Hepatic stellate cell (primary cell): ENCODE measurements around the gene MBTPS1.
A peak's percentile ranks its signal among the peaks of the same experiment; 100 is the strongest.
"Not testable (repeated sequence)": the region's sequence is repeated elsewhere in the genome, so short reads cannot be mapped to it uniquely, and the experiment has no call there.

Source experiments
- DNase-seq: peaks from one replicate; pipeline ENCODE4 v3.0.0; 2011; ENCODE audit warnings: low spot score

The MBTPS1 gene

DNA sequence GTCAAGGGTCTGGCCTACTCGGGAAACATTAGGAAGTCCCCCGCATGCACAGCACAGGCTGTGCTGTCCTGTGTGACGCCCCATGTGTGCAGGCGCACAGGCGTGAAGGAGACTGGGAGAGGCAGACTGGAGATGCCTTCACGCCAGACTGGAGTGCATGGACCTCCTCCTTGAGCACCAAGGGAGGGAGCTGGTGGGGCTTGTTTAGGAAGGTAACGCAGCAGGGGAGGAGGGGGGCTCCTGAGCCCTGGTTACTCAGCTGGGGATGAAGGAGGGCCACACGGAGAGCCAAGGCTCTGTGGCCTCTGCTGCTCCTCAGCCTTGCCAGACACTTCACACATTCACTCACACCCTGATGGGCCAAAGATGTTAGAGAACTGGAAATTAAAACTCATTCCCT is 20.5 kb upstream of the MBTPS1 start:
- DNase-seq = no peak

DNA sequence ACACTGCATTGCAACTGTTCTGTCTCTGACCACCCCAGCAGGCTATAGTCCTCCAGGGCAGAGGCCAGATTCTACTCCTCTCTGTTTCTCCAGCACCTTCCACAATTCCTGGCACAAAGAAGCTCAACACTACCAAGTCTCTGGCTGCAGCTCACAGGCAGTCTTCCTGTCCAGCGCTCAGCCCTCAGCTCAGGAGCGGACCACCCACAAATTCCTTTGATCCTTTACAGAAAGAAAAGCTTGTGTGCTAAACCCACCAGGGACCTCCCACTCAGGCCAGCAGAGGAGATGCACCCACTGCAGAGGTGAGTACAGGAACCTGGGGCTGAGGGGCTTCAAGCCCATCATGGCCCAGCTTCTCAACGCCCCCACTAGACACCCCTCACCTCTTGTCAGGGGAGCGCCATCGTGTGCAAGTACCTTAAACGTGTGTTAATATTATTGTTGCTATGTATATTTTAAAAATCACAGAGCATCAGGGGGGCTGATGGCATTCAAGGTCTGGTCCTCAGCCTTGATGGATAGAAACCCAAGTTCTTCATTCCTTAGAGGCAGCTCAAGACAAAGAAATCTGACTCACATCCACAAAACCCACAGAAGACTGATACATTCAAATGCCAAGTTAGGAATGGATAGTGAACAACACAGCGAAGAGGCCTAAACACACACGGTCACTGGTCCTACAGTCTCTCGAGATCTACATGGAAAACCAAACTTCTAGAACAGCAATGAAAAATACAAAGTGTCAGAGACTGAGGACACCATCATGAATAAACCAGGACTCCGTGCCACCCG is 19.8 kb upstream of the MBTPS1 start:
- DNase-seq = no peak

DNA sequence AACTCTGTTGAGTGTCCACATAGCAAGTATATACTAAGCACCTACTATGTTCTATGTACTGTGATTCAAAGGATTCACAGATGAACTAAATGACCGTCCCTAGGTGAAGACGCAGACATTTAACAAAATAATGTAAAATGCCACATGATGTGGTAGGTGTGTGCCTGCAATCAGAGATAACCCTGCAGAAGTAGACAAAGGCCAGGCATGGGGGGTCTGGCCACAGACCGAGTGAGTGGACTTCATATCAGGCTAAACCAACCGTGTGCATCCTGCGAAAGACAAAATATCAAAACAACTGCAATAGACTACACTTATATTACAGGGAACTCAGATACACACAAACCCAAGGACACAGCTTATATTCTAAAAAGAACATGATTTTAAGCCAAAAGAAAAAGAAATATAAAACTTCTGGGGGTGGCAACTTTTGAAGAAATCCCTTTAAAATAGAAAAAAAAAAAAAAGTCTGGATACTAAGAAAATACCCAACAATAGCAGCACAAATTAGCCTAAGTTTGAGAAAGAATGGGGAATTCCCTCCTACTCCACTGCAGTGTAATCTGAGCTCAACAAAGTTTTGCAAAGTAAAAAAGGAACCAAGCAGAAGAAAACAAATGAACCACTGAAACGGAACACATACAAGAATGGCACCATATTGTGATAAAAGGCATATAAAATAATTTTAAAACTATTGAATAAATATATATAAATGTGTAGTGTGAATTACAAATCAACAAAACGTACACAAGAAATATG is 16.0 kb upstream of the MBTPS1 start:
- no peak for DNase-seq

DNA sequence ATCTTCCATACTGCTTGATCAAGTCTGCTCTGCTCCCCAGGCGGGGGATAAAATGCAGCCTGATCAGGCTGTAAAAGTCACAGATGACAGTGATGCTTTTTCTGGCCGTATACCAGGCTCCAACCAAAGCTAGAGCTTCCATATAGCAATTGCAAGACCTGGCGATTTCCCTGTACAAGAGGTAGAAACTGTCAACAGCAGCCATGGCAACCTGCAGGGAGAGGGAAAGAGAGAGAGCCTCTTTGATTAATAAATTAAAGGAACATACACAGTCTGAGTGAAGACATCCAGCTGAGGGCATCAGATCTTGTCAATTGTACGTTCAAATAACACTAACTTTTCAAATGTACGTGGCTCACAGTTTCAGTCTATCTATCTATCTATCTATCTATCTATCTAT is 14.4 kb upstream of the MBTPS1 start:
- DNase-seq = no peak

DNA sequence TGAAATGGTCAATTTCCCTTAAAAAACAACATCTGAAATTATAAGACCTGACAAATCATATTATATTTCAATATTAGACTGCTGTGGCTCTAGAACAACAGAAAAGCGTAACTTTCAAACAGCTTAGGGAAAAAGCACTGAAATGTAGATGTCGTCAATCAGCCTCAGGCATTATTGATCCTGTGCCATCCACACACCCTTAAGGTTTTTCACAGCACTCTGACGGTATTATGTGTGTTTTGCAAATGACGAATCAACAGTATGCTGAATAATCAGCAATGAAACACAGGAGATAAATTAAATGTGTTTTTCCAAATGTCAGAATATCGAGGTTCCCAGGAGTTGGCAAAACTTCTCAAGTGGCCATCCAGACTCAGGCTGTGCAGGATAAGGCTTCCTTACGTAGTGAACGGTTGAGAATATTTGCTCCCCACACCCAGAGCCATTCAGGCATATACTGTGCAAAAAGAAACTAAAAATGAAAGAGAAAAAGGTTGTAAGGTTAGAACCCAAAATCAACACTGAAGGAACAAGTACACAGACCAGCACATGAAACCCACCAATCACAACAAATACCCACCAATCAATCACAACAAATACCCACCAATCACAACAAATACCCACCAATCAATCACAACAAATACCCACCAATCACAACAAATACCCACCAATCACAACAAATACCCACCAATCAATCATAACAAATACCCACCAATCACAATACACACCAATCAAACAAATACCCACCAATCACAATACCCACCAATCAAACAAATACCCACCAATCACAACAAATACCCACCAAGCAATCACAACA is 7.7 kb upstream of the MBTPS1 start:
- no peak for DNase-seq

DNA sequence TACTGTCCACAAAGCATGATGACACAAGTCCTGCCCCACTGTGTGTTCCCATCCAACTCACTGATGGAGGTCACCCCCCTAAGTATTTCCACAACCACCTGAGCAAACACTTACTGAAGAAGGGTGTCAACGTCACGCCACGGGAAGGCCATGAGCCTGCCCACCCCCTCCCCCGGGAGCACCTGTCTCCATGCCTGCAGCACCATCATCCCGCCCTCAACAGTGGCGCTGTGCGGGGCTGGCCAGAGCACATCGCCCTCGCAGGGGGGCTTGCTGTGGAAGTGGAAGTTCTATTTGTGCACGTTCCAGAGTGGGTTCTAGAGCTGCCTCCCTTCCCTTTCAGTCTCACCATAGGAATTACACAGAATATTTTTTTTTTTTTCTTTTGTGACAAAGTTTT is 4.3 kb upstream of the MBTPS1 start:
- no peak for DNase-seq

DNA sequence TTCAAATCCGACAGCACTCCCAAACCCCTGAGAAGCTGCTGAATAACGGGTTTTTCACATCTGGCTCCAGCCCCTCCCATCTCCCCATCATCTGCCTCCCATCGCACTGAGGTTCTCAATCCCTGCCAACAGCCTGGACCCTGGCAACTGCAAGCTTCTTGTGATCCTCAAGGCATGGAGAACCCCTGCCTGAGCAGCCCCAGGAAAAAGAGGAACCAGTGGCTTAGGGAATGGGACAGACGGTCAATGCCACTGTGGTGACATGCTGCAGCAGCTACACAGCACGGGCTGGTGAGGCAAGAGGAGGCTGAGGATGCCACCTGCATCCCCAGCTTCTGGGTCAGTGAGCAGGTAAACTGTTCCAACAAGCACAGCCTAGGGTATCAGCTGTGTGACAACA is 3.3 kb upstream of the MBTPS1 start:
- DNase-seq = no peak

DNA sequence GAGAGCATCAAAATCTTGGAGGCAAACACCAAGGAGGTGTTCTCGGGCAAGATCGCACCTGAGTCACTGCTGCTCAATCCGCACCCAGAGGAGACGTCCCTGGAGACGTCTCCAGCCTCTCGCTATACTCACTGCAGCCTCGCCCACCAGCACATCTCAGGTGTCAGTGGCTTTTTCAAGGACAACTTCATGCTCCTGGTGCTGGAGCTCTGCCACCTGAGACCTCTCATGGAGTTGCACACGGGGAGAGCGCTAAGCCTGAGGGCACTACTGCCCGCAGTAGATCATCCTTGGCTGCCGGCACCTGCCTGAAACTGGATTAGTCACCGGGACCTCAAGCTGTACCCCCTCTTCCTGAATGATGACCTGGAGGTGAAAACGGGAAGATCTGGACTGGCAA is 2.6 kb upstream of the MBTPS1 start:
- DNase-seq = no peak

DNA sequence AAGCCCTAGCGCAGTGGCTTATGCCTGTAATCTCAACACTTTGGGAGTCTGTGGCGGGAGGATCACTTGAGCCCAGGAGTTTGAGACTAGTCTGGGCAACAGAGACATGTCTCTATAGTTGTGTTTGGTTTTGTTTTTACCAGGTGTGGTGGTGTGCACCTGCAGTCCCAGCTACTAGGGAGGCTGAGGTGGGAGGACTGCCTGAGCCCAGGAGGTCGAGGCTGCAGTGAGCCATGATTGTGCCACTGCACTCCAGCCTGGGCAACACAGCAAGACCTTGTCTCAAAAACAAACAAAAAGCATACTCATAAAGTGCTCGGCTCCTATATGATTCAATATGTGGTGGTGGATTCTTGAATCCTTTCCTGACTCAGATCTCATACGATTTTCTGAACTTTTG is 1.6 kb upstream of the MBTPS1 start:
- not testable (repeated sequence) for DNase-seq

DNA sequence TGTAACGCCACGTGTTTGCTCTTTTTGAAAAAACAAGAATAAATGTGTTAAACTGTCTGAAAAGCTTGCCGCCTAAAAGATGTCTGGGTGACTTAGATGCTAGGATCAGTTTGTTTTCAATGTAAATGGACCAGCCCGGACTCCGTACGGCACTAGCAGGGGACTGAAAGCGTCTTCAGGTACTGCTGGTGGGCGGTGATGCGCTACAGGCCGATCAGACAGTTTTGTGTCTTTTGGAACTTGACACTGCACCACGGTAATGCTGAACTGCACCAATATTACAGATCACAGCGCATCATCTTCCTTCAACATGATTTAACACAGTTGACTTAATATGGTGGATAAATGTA is 727 bp upstream of the MBTPS1 start:
- no peak for DNase-seq

DNA sequence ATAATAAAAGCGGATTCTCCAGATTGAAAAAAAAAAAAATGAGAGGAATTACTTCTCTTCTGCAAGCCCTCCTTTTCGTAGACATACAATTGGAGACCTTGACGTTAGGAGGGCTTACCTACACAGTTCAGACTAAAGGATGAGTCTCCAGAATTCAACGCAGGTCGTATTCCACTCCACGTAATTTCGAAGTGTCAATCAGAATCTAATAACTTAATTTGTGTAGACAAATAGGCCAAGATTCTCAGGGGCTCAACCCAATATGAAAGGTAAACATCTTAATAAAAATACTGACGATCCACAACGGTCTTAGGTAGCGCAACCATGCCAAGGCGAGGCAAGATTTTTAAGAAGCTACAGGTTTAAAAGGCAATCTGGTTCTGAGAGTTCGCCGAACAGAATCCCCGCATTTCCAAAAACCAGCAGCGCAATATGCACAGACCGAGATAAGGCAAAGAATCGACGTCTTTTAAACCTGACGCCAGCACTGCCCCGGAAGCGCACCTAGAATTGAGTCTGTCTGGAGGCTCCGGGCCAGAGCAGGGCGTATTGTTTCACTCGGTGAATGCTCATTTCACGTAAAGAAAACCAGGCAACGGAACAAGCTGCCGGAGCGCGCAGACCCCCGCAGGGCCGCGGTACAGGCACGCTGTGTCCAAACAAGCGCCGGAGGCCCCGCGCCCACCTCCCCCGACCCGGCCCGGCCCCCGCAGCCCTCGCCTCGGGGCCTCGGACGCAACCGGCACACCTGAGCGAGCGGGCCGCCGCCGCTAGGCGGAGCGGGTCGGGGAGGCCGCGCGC is 623 bp downstream of the MBTPS1 start:
- DNase-seq = peak; percentile 27

DNA sequence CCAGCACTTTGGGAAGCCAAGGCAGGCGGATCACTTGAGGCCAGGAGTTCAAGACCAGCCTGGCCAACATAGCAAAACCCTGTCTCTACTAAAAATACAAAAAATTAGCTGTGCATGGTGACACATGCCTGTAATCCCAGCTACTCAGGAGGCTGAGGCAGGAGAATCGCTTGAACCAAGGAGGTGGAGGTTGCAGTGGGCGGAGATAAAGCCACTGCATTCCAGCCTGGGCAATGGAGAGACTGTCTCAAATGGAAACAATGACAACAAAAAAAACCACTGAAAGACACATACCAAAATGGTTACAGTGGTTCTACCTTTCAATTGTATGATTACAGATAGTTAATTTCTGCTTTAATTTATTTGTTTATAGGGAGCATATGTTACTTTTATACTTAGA is 4.8 kb downstream of the MBTPS1 start:
- not testable (repeated sequence) for DNase-seq

DNA sequence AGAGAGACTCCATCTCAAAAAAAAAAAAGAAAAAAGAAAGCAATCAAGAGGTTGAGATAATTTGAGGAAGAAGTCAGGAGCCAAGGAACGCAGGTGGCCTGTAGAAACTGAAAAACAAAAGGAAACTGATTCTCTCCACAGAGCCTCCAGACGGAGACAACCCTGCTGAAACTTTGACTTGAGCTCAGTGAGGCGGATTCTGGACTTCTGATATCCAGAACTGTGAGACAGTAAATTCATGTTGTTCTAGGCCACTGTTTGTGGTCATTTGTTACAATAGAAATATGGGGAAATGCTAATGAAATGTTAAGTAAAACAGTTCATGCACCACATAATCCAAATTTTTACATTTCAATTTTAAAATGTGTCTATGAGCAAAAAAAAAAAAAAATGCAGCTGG is 5.2 kb downstream of the MBTPS1 start:
- DNase-seq = no peak

DNA sequence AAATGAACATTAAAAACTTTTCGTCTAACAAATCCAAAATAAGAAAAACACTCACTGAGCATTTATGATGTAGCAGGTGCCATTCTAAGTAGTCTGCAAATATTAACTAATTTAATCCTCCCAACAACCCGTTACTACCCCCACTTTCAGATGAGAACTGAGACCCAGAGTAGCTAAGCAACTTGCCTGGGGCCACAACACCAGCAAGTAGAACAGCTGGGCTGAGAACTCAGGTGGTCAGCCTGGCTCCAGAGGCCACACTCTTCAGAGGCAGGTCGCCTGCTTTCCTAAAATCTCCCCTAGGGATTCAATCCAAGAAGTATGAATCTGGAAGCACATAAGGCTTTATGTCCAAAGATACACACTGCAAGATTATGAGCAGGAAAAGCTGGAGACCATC is 6.2 kb downstream of the MBTPS1 start:
- DNase-seq = no peak

DNA sequence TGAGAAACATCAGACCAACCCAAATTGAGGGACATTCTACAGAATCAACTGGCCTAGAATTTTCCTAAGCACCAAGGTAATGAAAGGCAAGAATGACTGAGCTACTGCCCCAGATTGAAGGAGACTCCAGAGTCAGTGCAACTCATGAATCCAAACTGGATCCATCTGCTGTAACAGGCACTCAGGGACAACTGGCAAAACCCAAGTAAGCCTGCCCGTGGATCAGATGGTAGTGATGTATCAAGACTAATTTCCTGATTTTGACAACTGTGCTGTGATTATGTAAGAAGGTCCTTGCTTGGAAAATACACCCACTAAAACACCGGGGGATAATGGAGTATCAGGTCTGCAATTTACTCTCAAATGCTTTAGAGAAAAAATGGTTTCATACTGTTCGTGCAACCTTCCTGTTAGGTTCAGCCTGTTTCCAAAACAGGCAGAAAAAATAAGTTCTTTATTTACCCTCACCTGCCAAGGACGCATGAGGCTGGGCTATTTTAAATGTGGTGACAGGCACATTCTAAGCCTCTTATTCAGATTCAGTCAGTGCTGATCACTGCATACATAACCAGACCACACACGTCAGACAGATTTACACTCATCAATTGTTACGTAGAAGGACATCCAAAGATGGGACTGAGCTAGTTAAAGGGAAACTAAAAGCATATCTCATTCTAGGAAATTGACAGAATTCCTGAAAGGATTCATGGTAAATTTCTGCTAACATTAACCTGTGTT is 7.0 kb downstream of the MBTPS1 start:
- no peak for DNase-seq

DNA sequence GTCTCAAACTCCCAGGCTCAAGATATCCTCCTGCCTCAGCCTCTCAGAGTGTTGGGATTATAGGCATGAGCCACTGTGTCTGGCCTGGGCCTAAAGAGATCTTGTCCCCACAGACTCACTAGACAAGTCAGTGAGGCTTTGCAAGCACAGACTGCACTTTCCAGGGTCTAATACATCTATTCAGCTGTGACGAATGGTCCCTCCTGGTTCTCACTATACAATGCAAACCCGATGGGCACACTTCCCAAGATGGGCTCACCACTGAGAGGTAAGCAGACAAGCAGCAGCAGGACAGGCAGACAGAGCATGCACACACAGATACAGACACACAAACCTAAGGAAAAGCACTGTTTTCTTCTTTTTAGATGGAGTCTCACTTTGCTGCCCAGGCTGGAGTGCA is 8.8 kb downstream of the MBTPS1 start:
- no peak for DNase-seq

DNA sequence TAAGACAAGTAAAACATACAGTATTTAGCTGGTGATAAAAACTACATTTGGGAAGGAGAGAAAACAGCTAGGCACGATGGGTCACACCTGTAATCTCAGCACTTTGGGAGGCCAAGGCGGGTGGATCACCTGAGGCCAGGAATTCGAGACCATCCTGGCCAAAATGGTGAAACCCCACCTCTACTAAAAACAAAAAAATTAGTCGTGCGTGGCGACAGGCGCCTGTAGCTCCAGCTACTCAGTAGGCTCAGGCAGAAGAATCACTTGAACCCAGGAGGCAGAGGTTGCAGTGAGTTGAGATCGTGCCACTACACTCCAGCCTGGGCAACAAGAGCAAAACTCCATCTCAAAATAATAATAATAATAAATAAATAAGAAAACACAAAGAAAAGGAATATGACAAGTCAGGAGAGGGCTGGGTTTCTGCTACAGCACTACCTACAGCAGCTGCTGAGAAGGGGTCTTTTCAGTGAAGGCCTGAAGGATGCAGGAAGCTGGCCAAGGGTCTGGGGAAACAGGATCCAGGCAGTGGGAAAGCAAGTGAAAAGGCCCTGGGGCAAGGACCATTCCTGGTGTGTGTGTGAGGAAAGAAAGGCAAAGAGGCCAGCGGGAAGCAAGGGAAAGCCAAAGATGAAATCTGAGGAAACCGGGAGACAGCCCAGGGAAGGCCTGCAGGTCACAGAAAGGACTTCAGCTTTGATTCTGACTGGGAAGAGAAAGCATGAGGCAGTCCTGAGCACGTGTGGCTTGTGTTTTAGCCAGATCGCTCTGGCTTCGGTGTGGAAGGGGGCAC is 10.6 kb downstream of the MBTPS1 start:
- no peak for DNase-seq

DNA sequence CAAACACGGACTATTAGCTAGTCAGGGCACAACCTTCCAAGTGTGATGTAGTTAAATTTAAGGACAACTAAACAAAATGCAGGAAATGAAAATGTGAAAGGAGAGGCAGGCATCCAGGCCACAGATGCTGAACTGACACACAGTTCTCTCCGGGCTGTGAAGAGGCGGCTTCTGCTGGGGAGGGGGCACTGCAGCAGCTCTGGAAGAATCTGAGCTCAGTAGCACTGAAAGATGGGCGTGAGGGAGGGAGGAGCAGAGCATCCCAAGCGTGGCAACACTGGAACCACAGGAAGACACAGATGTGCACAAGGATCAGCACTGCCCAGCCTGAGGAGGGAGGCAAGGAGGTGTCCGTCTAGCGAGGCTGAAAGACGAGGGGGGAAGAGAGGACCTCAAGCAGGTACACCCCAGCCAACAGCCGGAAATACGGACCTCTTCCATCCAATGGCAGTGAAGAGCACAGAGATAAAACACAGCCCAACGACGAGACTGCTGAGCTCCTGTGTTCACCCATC is 11.4 kb downstream of the MBTPS1 start:
- DNase-seq = no peak

DNA sequence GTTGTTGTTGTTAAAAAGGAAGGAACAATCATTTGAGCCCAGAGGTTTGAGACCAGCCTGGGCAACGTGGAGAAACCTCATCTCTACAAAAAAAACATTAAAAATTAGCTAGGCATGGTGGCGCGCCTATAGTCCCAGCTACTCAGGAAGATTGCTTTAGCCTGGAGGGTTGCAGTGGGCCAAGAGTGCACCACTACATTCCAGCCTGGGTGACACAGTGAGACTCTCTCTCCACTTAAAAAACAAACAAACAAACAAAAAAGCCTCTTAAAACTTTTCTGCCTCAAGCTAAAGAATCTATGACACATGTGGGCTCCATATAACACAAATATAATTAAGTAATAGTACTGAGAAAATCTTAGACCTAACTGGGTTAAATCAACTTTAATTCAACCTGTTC is 12.5 kb downstream of the MBTPS1 start:
- no peak for DNase-seq

DNA sequence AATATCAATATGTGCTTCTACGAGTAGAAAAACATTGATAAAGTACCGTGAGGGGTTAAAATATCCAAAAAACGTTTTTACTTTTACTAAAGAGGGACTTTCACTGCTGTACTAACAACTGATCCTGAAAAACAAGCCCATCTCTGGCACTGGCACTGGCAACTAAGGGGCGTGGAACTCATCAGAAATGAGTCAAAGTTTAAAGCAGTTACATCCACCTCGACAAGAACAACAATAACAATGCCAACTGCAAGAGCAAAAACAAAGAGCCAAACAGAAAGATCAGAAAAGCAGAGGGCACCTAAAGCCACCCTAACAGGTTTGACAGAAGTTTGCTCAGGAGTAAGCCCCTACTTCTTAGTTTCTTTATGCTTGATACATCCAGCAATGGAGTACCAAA is 13.1 kb downstream of the MBTPS1 start:
- DNase-seq = no peak
